Activated CD4-positive, alpha-beta T cell treated with anti-CD3 and anti-CD28 coated beads for 36 hours (primary cell): ENCODE data around the gene ESRRA. TPM values are rescaled to one million over a fixed set of nuclear protein-coding genes. Genes with fewer than 3 reads are reported as not detected.

Source experiments
- ATAC-seq: fragments of 200-7000 bp; cut with Tn5 transposase; one replicate; pipeline ENCODE4 v1.10.0; 2021; ENCODE audit warnings: mild to moderate bottlenecking, moderate library complexity
- CTCF ChIA-PET: fragments of 350-600 bp; sonication (Branson Sonifier 250); formaldehyde crosslinking; loops from one replicate; lab custom pipeline; 2021; ENCODE audit warnings: antibody characterized with exemption; lab: Charles Lee
- POLR2A ChIA-PET: fragments of 350-600 bp; sonication (Branson Sonifier 250); formaldehyde crosslinking; loops from one replicate; lab custom pipeline; 2021; ENCODE audit warnings: antibody characterized with exemption, inconsistent platforms; lab: Charles Lee
- DNase-seq: peaks from one replicate; pipeline ENCODE4 v3.0.0-alpha.2; 2020
- H3K27ac Mint-ChIP-seq: one replicate; pipeline ENCODE4 v1.8.0; 2021; ENCODE audit warnings: mixed read lengths
- H3K27me3 Mint-ChIP-seq: one replicate; pipeline ENCODE4 v1.8.0; 2021; ENCODE audit warnings: mixed read lengths
- H3K36me3 Mint-ChIP-seq: one replicate; pipeline ENCODE4 v1.8.0; 2021; ENCODE audit warnings: low read depth, mixed read lengths
- H3K4me1 Mint-ChIP-seq: one replicate; pipeline ENCODE4 v1.8.0; 2021; ENCODE audit warnings: mixed read lengths
- H3K4me3 Mint-ChIP-seq: one replicate; pipeline ENCODE4 v1.8.0; 2021; ENCODE audit warnings: mild to moderate bottlenecking, moderate library complexity, mixed read lengths
- H3K9me3 Mint-ChIP-seq: one replicate; pipeline ENCODE4 v1.8.0; 2021; ENCODE audit warnings: low read depth, mixed read lengths
- intact Hi-C, 2 experiments: fragments of 100-400 bp; cut with DNase I in 1 of 2; cut with micrococcal nuclease in 1 of 2; formaldehyde crosslinking; loops; one replicate each; pipeline versions ENCODE4 v1.14.2 to v1.15.1; 2022 to 2024; cut with DNase I, micrococcal nuclease
- total RNA-seq, 2 experiments: library from RNA; stranded (reverse); gene quantifications; one replicate each; pipeline ENCODE4 v1.2.3, GENCODE V29; 2021

Gene ESRRA
- total RNA-seq, 2 experiments from 2014 or later, result 19.0 to 29.6 TPM

DNA sequence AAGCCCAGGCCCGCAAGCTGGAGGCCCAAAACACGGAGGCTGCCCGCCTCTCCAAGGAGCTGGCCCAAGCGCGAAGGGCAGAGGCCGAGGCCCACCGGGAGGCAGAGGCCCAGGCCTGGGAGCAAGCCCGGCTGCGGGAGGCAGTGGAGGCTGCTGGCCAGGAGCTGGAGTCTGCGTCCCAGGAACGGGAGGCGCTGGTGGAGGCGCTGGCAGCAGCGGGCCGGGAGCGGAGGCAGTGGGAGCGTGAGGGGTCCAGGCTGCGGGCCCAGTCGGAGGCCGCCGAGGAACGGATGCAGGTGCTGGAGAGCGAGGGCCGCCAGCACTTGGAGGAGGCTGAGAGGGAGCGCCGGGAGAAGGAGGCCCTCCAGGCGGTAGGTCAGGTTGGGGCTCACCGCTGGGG lies 39.5 kb downstream of the ESRRA start:
- H3K27ac Mint-ChIP-seq, result no peak overlapping the region
- H3K4me1 Mint-ChIP-seq, result peaks cover 18% of the 10 kb centered on the region
- ChIA-PET POLR2A (no interaction called here), CTCF (interaction anchor here (1.8 kb wide), 1 partner anchor 12 kb away, joined by 6 read pairs; no protein-coding TSS in a partner anchor)
- DNase-seq (no peak), ATAC-seq (no peak)
- intact Hi-C loops, result loop anchor here (5.0 to 10.0 kb wide), 2 partner anchors 37 to 770 kb away; partner anchors contain the start of genes ESRRA (in 1 of the 2), TM7SF2 (in 1 of the 2) and ZNHIT2 (in 1 of the 2)
- no peaks in the 10 kb centered on the region for H3K9me3 Mint-ChIP-seq
- H3K27me3 Mint-ChIP-seq, result no peaks in the 10 kb centered on the region
- H3K36me3 Mint-ChIP-seq, result peaks cover 29% of the 10 kb centered on the region
- H3K4me3 Mint-ChIP-seq, result no peak overlapping the region

DNA sequence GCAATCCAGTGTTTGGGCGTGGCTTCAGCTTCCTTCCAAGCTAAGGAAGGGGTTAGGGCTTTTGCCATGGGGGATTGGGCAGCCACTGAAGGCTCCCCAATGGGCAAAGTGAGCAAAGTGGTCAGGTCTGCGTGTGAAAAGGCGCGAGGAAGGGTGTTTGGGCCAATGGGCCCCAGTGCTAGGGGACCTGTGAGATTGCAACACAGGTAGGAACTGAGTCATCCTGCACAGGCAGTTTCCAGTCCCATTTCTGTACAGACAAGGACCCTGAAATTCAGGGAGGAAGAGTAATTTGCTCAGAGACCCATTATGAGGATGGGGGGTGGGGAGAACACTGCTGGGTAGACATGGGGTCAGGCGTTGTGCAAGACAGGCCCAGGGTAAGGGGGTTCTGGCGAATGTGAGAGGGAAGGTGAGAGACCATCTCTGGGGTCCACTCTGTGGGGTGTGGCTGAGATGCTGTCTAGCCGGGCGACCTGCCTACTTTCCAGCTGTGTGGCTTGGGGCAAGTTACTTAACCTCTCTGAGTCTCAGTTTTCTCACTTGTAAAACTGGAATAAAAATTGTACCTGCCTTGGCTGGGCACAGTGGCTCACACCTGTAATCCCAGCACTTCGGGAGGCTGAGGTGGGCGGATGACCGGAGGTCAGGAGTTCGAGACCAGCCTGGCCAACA lies 42.0 kb downstream of the ESRRA start:
- no peaks in the 10 kb centered on the region for H3K9me3 Mint-ChIP-seq
- peaks cover 23% of the 10 kb centered on the region for H3K36me3 Mint-ChIP-seq
- intact Hi-C loops, result loop anchor here in 1 of 2 experiments (10.0 kb wide), 1 partner anchor 767 kb away; the partner anchor contains the start of genes TM7SF2 and ZNHIT2
- DNase-seq, result no peak
- no peak overlapping the region for H3K27ac Mint-ChIP-seq
- H3K27me3 Mint-ChIP-seq, result no peaks in the 10 kb centered on the region
- peaks cover 2% of the 10 kb centered on the region for H3K4me1 Mint-ChIP-seq
- ChIA-PET POLR2A (no interaction called here), CTCF (interaction anchor here (0.6 to 0.9 kb wide), 4 partner anchors 11 to 721 kb away, joined by 3 read pairs; no protein-coding TSS in a partner anchor)
- ATAC-seq, result no peak
- H3K4me3 Mint-ChIP-seq, result no peak overlapping the region

DNA sequence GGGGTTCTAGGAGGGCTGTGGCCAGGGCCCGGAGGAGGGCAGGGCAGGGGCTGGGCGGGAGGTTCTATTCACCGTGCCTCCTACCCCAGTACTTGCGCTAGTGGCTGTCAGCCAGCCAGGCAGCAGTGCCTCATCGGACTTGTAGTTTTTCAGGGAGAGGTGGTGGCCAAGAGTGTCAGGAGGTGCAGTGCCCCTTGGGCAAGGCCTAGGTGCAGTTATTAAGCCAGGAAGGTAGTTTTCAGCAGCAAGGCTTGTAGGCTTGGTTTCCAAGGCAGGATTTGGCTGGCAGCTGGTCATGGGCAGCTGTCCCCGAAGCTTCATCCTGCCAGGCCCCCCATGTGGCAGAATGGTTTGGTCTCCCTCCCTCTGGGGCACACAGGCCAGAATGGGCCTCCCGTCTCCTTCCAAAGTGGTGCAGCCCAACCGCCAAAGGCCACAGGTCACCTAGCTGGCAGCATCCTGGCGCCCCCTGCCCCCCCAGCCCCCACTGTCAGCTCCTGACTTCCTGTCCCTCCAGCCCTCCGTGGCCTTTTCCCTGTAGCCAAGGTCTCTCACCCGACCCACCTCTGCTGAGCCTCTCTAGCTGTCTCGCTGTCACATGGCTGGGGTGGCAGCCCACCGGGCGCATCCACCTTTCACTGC lies 43.2 kb downstream of the ESRRA start:
- Mint-ChIP-seq H3K27me3 (no peaks in the 10 kb centered on the region), H3K9me3 (no peaks in the 10 kb centered on the region), H3K36me3 (peaks cover 21% of the 10 kb centered on the region), H3K4me3 (no peak overlapping the region), H3K4me1 (no peaks in the 10 kb centered on the region), H3K27ac (no peak overlapping the region)
- no peak for DNase-seq
- ATAC-seq, result no peak
- ChIA-PET POLR2A (no interaction called here), CTCF (interaction anchor here (1.1 kb wide), 2 partner anchors 12 to 101 kb away, joined by 3 to 6 read pairs; no protein-coding TSS in a partner anchor)
- intact Hi-C loops, result loop anchor here in 1 of 2 experiments (10.0 kb wide), 1 partner anchor 766 kb away; the partner anchor contains the start of genes TM7SF2 and ZNHIT2

DNA sequence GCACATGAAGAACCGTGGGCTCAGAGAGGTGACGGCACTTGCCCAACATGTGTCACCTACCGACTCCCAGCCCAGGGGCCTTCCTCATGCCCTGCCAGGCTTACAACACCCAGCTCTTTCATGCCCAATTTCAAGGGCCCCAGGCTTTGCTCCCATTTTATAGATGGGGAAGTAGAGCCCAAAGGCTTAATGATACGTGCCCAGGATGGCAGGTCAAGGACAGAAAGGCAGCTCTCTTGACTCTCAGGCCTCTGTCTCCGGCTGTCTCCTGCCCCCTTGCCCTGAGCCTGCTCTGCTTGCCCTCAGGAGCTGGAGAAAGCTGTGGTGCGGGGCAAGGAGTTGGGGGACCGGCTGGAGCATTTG lies 43.7 kb downstream of the ESRRA start:
- no peak for DNase-seq
- Mint-ChIP-seq H3K27me3 (no peaks in the 10 kb centered on the region), H3K27ac (no peak overlapping the region), H3K9me3 (no peaks in the 10 kb centered on the region), H3K4me1 (no peaks in the 10 kb centered on the region), H3K4me3 (no peak overlapping the region), H3K36me3 (peaks cover 21% of the 10 kb centered on the region)
- no peak for ATAC-seq
- ChIA-PET CTCF (interaction anchor here (1.1 kb wide), 2 partner anchors 11 to 100 kb away, joined by 3 to 6 read pairs; no protein-coding TSS in a partner anchor), POLR2A (no interaction called here)
- intact Hi-C loops, result loop anchor here in 1 of 2 experiments (10.0 kb wide), 1 partner anchor 766 kb away; the partner anchor contains the start of genes TM7SF2 and ZNHIT2

DNA sequence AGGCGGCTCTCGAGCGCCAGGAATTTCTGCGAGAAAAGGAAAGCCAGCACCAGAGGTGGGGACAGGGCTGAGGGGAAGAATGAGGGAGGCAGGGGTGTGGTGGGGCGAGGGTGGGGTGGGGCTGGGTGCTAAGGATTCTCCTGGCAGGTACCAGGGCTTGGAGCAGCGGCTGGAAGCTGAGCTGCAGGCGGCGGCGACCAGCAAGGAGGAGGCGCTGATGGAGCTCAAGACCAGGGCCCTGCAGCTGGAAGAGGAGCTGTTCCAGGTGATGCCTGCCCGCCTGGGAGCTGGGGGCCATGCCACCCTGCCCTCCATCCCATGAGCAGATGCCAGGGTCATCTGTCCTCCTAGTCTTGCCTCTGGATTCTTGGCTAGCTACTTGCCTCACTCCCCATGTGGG lies 44.1 kb downstream of the ESRRA start:
- POLR2A ChIA-PET, result interaction anchor here (0.6 kb wide), 1 partner anchor 145 kb away, joined by 5 read pairs; no protein-coding TSS in a partner anchor
- intact Hi-C loops, result loop anchor here in 1 of 2 experiments (10.0 kb wide), 1 partner anchor 765 kb away; the partner anchor contains the start of genes TM7SF2 and ZNHIT2
- H3K36me3 Mint-ChIP-seq, result peaks cover 18% of the 10 kb centered on the region
- no peaks in the 10 kb centered on the region for H3K27me3 Mint-ChIP-seq
- H3K9me3 Mint-ChIP-seq, result no peaks in the 10 kb centered on the region
- DNase-seq (no peak), ATAC-seq (no peak)
- H3K4me1 Mint-ChIP-seq, result no peaks in the 10 kb centered on the region
- no peak overlapping the region for H3K4me3 Mint-ChIP-seq
- CTCF ChIA-PET, result interaction anchor here (1.1 kb wide), 2 partner anchors 11 to 100 kb away, joined by 3 to 6 read pairs; no protein-coding TSS in a partner anchor
- H3K27ac Mint-ChIP-seq, result no peak overlapping the region

DNA sequence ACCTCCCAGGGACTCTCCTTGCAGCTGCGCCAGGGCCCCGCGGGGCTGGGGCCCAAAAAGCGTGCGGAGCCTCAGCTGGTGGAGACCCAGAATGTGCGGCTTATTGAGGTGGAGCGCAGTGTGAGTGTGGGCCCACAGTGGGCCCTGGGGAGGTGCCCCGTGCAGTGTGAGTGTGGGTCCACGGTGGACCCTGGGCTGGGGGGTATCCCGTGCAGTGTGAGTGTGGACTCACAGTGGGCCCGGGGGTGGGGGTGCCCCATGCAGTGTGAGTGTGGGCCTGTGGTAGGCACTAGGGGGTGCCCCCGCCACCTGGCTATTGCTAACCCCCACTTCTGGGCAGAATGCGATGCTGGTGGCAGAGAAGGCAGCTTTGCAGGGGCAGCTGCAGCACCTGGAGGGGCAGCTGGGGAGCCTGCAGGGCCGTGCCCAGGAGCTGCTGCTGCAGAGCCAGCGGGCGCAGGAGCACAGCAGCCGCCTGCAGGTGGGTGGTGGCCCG lies 45.9 kb downstream of the ESRRA start:
- intact Hi-C loops, result no loop called here
- ATAC-seq (no peak), DNase-seq (no peak)
- no peaks in the 10 kb centered on the region for H3K9me3 Mint-ChIP-seq
- ChIA-PET POLR2A (no interaction called here), CTCF (no interaction called here)
- no peaks in the 10 kb centered on the region for H3K27me3 Mint-ChIP-seq
- peaks cover 6% of the 10 kb centered on the region for H3K4me1 Mint-ChIP-seq
- no peak overlapping the region for H3K4me3 Mint-ChIP-seq
- H3K27ac Mint-ChIP-seq, result no peak overlapping the region
- H3K36me3 Mint-ChIP-seq, result peaks cover 11% of the 10 kb centered on the region

DNA sequence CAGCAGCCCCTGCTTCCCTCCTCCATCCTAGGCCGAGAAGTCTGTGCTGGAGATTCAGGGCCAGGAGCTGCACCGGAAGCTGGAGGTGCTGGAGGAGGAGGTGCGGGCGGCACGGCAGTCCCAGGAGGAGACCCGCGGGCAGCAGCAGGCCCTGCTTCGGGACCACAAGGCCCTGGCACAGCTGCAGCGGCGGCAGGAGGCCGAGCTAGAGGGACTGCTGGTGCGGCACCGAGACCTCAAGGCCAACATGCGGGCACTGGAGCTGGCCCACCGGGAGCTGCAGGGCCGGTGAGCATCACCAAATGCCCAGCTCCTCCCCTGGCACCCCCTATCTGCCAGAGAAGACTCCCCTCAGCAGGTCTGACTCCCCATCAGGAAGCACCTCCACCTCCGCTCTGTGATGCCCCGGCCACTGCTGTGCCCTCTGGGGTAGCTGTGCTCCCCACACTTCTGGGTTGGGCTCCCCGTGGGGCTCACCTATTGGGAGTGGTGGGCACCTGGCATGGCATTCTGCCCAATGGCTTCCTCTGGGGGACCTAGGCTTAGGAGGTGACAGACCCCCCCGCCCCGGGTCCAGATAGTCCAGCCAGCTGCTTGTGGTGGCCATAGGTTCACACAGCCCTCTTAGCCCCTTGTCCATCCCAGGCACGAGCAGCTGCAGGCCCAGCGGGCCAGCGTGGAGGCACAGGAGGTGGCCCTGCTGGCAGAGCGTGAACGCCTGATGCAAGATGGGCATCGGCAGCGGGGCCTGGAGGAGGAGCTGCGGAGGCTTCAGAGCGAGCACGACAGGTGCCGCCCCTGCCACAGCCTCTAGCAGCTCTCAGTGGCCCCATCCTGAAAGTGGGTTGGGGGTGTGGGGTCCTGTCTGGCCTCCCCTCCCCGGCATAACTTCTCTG lies 47.0 kb downstream of the ESRRA start:
- Mint-ChIP-seq H3K36me3 (peaks cover 13% of the 10 kb centered on the region), H3K27me3 (no peaks in the 10 kb centered on the region), H3K4me1 (peaks cover 9% of the 10 kb centered on the region), H3K27ac (no peak overlapping the region), H3K4me3 (no peak overlapping the region), H3K9me3 (no peaks in the 10 kb centered on the region)
- ChIA-PET CTCF (interaction anchor here (0.7 to 1.1 kb wide), 2 partner anchors 21 to 28 kb away, joined by 3 read pairs; no protein-coding TSS in a partner anchor), POLR2A (interaction anchor here (0.6 kb wide), 1 partner anchor 11 kb away, joined by 3 read pairs; no protein-coding TSS in a partner anchor)
- DNase-seq (no peak), ATAC-seq (no peak)
- intact Hi-C loops, result no loop called here

DNA sequence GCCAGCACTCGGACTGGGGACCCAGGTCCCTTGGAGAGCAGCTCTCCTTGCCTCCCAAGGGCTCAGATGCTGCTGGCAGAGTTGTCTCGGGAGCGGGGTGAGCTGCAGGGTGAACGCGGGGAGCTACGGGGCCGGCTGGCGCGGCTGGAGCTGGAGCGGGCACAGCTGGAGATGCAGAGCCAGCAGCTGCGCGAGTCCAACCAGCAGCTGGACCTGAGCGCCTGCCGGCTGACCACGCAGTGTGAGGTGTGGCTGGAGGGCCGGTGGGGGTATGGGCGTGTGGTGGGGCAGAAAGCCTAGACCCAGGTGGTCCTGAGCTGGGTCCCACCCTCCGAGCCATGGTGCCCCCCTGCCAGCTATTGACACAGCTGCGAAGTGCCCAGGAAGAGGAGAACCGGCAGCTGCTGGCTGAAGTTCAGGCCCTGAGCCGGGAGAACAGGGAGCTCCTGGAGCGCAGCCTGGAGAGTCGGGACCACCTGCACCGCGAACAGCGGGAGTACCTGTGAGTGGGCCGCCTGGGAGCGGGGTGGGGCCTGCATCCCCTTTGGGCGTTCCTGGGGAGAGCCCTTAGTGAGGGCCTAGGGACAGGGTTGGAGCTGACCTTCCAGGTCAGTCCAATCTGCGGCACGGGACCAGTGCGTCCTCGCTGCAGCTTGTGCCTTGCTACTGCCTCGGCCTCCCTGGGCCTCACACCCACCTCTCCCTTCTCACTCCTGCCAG lies 47.8 kb downstream of the ESRRA start:
- intact Hi-C loops, result no loop called here
- peaks cover 17% of the 10 kb centered on the region for H3K4me1 Mint-ChIP-seq
- ATAC-seq (no peak), DNase-seq (no peak)
- peaks cover 13% of the 10 kb centered on the region for H3K36me3 Mint-ChIP-seq
- no peaks in the 10 kb centered on the region for H3K27me3 Mint-ChIP-seq
- no peak overlapping the region for H3K4me3 Mint-ChIP-seq
- no peaks in the 10 kb centered on the region for H3K9me3 Mint-ChIP-seq
- no peak overlapping the region for H3K27ac Mint-ChIP-seq
- POLR2A ChIA-PET, result interaction anchor here (0.5 to 1.2 kb wide), 2 partner anchors 13 to 36 kb away, joined by 4 to 6 read pairs; partner anchors contain the start of genes CCDC88B, PRDX5 and TRMT112
- CTCF ChIA-PET, result interaction anchor here (0.7 to 1.1 kb wide), 2 partner anchors 22 to 27 kb away, joined by 3 read pairs; no protein-coding TSS in a partner anchor

DNA sequence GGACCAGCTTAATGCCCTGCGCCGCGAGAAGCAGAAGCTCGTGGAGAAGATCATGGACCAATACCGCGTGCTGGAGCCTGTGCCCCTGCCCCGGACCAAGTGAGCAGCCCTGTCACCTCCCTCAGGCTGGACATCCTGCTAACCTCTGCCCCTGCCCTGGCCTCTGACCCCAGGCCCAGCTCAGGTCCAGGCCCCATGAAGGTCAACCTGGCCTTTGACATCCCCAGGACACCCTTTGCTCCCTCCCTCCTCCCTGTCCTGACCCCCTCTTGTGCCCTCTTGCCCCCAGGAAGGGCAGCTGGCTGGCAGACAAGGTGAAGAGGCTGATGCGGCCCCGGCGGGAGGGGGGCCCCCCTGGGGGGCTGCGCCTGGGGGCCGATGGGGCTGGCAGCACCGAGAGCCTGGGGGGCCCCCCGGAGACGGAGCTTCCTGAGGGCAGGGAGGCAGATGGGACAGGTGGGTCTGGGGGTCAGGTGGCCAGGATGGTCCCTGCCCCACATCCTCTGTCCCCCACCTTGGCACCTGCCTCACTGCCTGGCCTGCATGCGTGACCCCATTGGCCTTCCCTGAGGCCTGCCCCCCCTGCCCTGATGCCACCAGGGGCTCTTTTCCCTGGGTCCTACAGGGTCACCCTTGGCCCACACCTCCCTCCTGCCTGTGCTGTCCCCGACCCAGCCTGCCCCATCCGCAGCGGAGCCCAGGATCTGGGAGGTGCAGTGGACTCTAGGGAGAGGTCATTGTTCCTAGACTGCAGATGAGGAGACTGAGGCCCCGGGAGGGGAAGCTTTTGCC lies 48.6 kb downstream of the ESRRA start:
- DNase-seq, result no peak
- no peak overlapping the region for H3K27ac Mint-ChIP-seq
- intact Hi-C loops, result no loop called here
- H3K9me3 Mint-ChIP-seq, result no peaks in the 10 kb centered on the region
- ChIA-PET POLR2A (interaction anchor here (0.5 to 1.2 kb wide), 2 partner anchors 14 to 36 kb away, joined by 4 to 6 read pairs; partner anchors contain the start of genes CCDC88B, PRDX5 and TRMT112), CTCF (interaction anchor here (0.7 to 1.1 kb wide), 3 partner anchors 8 to 250 kb away, joined by 3 to 4 read pairs (median 3); no protein-coding TSS in a partner anchor)
- no peaks in the 10 kb centered on the region for H3K27me3 Mint-ChIP-seq
- H3K4me3 Mint-ChIP-seq, result no peak overlapping the region
- ATAC-seq, result no peak
- H3K4me1 Mint-ChIP-seq, result peaks cover 21% of the 10 kb centered on the region
- peaks cover 11% of the 10 kb centered on the region for H3K36me3 Mint-ChIP-seq
